ENCODE data around the gene OR7G2.
"Not testable (repeated sequence)": the region's sequence is repeated elsewhere in the genome, so short reads cannot be mapped to it uniquely, and the experiment has no call there.

OR7G2 gene

GRCh38 chr19:9057505-9058258 is 49.6 kb downstream of the OR7G2 start:
- Histone ChIP-seq H3K4me3 (ENCODE audit: insufficient read depth, low read depth, low read length, poor library complexity, severe bottlenecking) (no peak overlapping the region), H3K36me3 (ENCODE audit: control insufficient read depth, insufficient read depth, low read length) (no peaks in the 10 kb centered on the region), H3K4me1 (ENCODE audit: control insufficient read depth, insufficient read depth, low read length, poor library complexity, severe bottlenecking) (no peaks in the 10 kb centered on the region), H3K27ac (ENCODE audit: insufficient read depth, low read length, poor library complexity, severe bottlenecking) (no peak overlapping the region), H3K9me3 (ENCODE audit: control insufficient read depth, low read length) (no peaks in the 10 kb centered on the region), H3K27me3 (replicated peaks; ENCODE audit: control insufficient read depth, insufficient read depth, low read length, poor library complexity, severe bottlenecking) (no peaks in the 10 kb centered on the region)
- no peak for DNase-seq

GRCh38 chr19:9056131-9056530 is 51.1 kb downstream of the OR7G2 start:
- H3K4me1 ChIP-seq (ENCODE audit: control insufficient read depth, insufficient read depth, low read length, poor library complexity, severe bottlenecking); H3K27me3 ChIP-seq (replicated peaks; ENCODE audit: control insufficient read depth, insufficient read depth, low read length, poor library complexity, severe bottlenecking); H3K27ac ChIP-seq (ENCODE audit: insufficient read depth, low read length, poor library complexity, severe bottlenecking); H3K4me3 ChIP-seq (ENCODE audit: insufficient read depth, low read depth, low read length, poor library complexity, severe bottlenecking); H3K9me3 ChIP-seq (ENCODE audit: control insufficient read depth, low read length); H3K36me3 ChIP-seq (ENCODE audit: control insufficient read depth, insufficient read depth, low read length); DNase-seq: not testable (repeated sequence)

- Histone ChIP-seq H3K27me3 (replicated peaks; ENCODE audit: control insufficient read depth, insufficient read depth, low read length, poor library complexity, severe bottlenecking) (no peaks in the 10 kb centered on the region), H3K27ac (ENCODE audit: insufficient read depth, low read length, poor library complexity, severe bottlenecking) (no peak overlapping the region), H3K9me3 (ENCODE audit: control insufficient read depth, low read length) (no peaks in the 10 kb centered on the region), H3K36me3 (ENCODE audit: control insufficient read depth, insufficient read depth, low read length) (no peaks in the 10 kb centered on the region), H3K4me1 (ENCODE audit: control insufficient read depth, insufficient read depth, low read length, poor library complexity, severe bottlenecking) (no peaks in the 10 kb centered on the region), H3K4me3 (ENCODE audit: insufficient read depth, low read depth, low read length, poor library complexity, severe bottlenecking) (no peak overlapping the region)
- no peak for DNase-seq
These were observed 52.5 kb downstream of the OR7G2 start for GRCh38 chr19:9054765-9055164.

- Histone ChIP-seq H3K4me3 (ENCODE audit: insufficient read depth, low read depth, low read length, poor library complexity, severe bottlenecking) (no peak overlapping the region), H3K4me1 (ENCODE audit: control insufficient read depth, insufficient read depth, low read length, poor library complexity, severe bottlenecking) (no peaks in the 10 kb centered on the region), H3K27me3 (replicated peaks; ENCODE audit: control insufficient read depth, insufficient read depth, low read length, poor library complexity, severe bottlenecking) (no peaks in the 10 kb centered on the region), H3K36me3 (ENCODE audit: control insufficient read depth, insufficient read depth, low read length) (no peaks in the 10 kb centered on the region), H3K27ac (ENCODE audit: insufficient read depth, low read length, poor library complexity, severe bottlenecking) (no peak overlapping the region), H3K9me3 (ENCODE audit: control insufficient read depth, low read length) (no peaks in the 10 kb centered on the region)
- no peak for DNase-seq
These were observed 53.1 kb downstream of the OR7G2 start for GRCh38 chr19:9054207-9054606.

DNA sequence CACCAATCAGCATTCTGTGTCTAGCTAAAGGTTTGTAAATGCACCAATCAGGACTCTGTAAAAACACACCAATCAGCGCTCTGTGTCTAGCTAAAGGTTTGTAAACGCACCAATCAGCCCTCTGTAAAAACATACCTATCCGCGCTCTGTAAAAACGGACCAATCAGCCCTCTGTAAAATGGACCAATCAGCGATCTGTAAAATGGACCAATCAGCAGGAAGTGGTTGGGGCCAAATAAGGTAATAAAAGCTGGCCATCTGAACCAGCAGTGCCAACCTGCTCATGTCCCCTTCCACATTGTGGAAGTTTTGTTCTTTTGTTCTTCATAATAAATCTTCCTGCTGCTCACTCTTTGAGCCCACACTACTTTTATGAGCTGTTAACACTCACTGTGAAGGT is 53.6 kb downstream of the OR7G2 start:
- H3K27me3 ChIP-seq (replicated peaks; ENCODE audit: control insufficient read depth, insufficient read depth, low read length, poor library complexity, severe bottlenecking); H3K9me3 ChIP-seq (ENCODE audit: control insufficient read depth, low read length); DNase-seq; H3K36me3 ChIP-seq (ENCODE audit: control insufficient read depth, insufficient read depth, low read length); H3K4me1 ChIP-seq (ENCODE audit: control insufficient read depth, insufficient read depth, low read length, poor library complexity, severe bottlenecking); H3K4me3 ChIP-seq (ENCODE audit: insufficient read depth, low read depth, low read length, poor library complexity, severe bottlenecking); H3K27ac ChIP-seq (ENCODE audit: insufficient read depth, low read length, poor library complexity, severe bottlenecking): not testable (repeated sequence)

DNA sequence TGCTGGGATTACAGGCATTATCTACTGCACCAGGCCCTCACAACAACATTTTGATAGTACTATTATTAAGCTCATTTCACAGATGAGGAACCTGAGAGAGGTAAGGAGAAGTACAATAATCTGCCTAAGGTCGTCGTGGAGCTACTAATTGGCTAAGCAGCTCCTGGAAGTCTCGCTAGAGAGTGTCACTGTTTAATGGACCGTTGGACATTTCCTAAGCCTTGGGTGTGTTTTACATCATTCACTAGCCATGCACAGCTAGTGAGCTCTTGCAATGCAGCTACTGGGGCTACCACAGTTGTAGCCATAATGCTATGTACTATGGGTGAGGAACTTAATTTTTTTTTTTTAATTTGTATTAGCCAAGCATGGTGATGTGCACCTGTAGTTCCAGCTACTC is 54.4 kb downstream of the OR7G2 start:
- H3K36me3 ChIP-seq (ENCODE audit: control insufficient read depth, insufficient read depth, low read length): no peaks in the 10 kb centered on the region
- no peak overlapping the region for H3K4me3 ChIP-seq (ENCODE audit: insufficient read depth, low read depth, low read length, poor library complexity, severe bottlenecking)

More for the DNA sequence above, 54.4 kb downstream of the OR7G2 start:
- Histone ChIP-seq H3K27ac (ENCODE audit: insufficient read depth, low read length, poor library complexity, severe bottlenecking) (no peak overlapping the region), H3K4me1 (ENCODE audit: control insufficient read depth, insufficient read depth, low read length, poor library complexity, severe bottlenecking) (no peaks in the 10 kb centered on the region), H3K9me3 (ENCODE audit: control insufficient read depth, low read length) (no peaks in the 10 kb centered on the region), H3K27me3 (replicated peaks; ENCODE audit: control insufficient read depth, insufficient read depth, low read length, poor library complexity, severe bottlenecking) (no peaks in the 10 kb centered on the region)
- DNase-seq: no peak
